GM19397 (cell line): ENCODE measurements around the gene PRRT1B.
A peak's percentile ranks its signal among the peaks of the same experiment; 100 is the strongest.
"Not testable (repeated sequence)": the region's sequence is repeated elsewhere in the genome, so short reads cannot be mapped to it uniquely, and the experiment has no call there.

Source experiments
- ATAC-seq: cut with Tn5 transposase; IDR thresholded peaks from one replicate; pipeline ENCODE4 v1.9.1; 2021; ENCODE audit warnings: mild to moderate bottlenecking, moderate library complexity; ENCODE audit not compliant: unreplicated experiment

PRRT1B gene

DNA sequence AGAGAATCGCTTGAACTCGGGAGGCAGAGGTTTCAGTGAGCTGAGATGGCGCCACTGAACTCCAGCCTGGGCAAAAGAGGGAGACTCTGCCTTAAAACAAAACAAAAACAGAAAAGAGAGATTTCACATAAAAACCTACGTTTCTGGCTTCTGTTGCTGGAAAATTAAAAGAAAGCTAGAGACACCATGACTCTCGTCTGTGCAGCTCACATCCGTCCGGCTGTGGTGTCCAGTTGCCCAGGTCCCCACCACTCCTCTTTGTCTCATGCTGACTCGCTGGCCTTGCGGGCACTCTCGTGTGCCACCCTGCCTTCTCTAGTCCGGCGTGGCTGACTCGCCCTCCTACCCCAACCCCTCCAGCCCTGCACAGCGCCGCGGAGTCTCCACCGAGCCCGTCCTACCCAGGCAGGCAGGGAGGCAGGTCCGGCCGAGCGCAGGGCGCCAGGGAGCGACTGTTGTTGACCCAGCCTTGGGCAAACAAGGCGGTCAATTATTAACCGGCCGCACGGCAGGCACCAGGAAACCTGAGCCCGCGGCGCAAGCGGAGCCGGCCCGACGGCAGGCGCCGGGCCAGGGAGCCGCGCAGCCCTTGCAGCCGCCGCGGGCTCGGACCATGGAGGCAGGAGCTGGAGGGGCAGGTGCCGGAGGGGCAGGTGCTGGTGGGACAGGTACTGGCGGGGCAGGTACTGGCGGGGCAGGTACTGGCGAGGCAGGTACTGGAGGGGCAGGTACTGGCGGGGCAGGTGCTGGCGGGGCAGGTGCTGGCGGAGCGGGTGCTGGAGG is at the start of gene PRRT1B:
PRRT1B (plus strand) TSS at position 521 of the 783 bp plus-strand sequence; CDS start at position 614, 93 bp downstream.
- no peak for ATAC-seq

DNA sequence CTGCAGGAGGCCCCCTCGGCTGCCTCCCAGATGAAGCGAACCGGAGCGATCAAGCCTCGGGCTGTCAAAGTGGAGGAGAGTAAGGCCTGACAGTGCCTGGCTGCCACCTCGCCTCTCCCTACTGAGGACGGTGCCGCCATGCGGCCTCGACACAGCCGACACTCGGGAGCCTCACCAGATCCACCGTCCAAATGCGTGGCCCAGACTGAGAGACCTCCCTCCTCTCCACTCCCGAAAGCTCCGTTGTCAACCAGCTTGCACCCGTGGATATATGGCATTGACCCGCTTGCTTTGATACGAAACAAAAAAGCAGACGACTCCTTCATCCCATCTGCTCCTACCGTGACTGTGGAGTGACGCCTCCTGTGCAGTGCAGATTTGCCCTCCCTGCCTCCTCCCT is 49.5 kb upstream of the PRRT1B start:
- ATAC-seq = no peak

DNA sequence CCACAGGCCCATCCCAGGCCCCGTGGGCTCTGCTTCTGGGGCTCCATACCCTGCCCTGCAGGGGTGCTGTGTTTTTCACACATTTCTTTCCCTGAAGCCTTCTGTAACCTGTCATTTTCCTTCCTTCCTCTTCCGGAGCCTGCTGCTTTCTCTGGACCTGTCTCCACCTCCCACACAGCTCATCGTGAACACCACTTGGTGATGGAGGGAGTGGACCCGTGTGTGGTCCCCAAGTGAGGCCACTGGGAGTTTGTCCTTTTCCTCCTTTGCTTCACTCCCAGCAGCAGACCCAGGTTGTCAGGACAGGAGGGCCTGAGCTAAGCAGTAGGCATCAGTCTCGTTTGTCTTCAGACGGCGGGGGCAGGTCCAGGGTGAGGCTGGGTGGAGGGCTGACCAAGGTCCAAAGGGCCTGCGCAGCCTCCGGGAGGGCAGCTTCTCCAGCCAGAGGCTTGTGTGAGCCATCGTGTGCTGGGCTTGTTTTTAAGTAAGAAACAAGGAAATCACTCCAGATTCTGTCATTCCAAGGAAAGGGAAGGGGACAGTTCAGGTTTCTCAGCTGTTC is 48.4 kb upstream of the PRRT1B start:
- no peak for ATAC-seq

DNA sequence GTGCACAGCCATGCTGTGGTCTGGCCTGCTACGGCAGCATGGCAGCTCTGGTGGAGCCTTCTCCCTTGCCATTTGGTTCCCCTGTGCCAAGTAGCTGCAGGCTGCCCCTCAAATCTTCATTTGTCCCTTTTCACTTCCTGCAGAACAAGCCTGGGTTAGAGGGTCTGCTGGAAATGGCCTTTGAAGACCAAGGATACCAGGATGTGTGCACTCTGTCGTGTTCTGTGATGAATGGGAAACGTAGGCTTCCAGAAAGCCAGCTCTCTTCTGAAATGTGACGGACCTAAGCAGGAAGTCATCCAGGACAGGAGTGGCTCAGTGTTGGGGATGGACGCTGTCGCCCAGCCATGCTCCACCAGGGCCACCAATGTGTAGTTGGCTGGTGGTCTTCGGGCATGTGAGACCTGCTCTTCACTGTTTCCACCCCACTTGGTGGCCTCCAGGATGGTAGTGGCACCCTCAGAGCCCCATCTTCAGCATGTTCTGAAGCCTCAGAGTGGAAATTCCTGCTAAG is 46.0 kb upstream of the PRRT1B start:
- no peak for ATAC-seq

DNA sequence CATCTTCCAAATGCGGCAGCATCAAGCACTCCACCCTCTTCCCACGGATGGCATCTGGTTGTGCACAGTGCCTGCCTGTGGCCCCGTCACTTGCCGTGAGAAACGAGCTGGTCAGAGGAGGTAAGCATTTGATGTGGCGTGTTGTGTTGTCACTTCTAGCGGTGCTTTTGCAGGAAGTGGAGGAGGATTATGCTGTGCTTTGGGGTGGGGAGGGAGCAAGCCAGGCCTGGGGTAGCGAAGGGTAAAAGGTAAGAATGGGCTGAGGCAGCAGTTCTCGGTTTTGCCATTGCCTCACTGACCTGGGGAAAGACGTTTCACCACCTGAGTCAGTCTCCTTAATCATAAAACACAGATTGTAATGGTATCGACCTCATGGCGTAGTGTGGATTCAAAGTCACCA is 44.9 kb upstream of the PRRT1B start:
- ATAC-seq = no peak

DNA sequence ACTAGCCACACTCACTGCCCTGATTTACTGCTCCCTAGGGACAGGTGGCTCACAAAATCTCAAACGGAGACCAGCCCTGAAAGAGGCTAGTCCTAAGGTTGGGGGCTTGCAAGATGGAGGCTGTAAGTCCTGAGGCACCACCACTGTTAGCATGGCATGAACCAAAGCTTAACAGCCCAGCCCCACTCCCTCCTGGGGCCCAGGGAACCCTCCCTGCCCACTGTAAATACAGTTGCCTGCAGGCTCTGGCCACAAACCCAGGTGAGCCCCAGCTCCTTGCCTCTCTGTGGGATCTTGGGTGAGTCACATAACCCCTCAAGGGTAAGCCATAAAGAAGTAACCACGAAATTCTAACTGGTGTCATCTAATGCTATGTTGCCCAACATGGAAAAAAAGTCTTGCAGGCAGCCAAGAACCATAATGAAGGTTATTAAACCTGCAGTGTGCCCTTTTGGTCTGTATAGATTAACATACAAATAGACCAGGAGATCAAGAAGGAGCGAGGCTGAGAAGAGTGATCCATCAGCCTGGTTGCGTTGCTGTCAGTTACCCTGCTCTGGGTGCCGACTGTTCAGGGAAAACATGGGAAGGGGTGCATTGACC is 44.3 kb upstream of the PRRT1B start:
- no peak for ATAC-seq

DNA sequence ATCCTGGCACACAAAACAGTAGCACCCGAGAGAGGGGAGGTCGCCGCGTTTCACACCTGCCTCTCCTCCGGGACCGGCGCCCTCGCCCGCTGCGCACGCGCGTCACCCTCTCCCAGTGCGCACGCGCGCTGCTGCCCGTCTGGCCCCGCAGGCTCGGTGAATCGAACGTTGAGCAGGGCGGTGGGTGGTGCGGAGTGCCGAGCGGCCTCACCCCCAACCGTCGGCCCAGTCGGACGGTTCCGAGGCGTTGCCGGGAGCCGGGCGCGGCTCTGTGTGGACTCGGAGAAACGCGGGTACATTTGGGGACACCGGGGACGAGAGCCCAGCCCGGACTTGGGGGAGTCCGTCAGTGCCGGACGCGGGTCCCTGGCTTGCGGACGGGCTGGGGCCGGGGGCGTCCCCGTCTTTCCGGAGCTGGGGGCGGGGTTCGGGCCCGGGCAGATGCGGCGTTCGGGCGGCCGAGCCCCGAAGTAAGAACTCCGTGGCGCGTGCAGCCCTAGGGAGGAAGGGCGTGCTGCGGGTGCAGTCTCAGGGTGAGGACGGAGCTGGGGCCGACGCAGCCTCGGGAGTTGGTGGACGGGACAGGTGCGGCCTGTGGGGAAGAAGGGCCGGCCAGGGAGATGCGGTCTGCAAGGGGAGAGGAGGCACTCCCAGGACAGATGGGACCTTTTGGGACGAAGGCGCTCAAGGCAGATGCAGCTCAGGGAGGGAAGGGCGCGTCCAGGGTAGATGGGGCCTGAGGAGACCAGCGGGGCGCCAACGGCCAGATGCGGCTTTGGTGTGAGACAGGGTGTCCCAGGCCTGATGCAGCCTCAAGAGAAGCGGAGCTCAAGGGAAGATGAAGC is 42.3 kb upstream of the PRRT1B start, which contains the start of gene POMT1:
POMT1 (plus strand) TSS at position 138 of the 845 bp plus-strand sequence. CDS start 1,301 bp downstream, outside the sequence.
- ATAC-seq = peak; percentile 84

DNA sequence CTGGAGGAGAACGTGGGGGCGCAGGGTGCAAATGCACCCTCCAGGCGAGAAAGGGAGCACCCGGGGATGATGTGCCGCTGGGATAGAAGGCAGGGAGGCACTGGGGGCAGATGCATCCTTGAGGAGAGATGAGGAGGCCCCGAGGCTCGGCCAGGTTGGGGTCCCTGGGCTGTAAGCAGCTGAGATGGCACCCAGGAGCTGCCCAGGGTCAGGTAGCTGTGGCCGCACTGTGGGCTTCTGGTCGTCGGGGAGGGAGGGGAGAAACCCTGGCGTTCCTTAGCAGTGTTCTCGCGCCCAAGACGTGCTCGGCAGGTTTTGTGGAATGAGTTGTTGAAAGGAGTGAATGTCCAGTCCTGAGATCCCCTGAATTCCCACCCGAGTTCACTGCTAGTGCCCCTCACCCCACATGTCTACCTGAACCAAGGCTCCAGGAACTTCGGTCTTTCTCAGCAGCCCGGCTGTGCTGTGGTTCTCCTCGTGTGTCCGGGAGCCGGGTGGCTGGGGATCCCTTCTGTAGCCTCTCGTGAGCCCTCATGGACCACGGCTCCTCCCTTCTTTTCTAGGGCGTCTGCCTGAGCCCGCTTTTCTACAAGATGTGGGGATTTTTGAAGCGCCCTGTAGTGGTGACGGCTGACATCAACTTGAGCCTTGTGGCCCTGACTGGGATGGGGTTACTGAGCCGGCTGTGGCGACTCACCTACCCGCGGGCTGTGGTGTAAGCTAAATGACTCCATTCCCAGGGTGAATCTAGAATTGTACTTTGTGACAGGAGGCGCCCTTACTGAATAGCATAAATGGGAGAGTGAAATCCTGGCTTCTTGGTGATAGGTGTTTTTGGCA is 41.5 kb upstream of the PRRT1B start:
- no peak for ATAC-seq

DNA sequence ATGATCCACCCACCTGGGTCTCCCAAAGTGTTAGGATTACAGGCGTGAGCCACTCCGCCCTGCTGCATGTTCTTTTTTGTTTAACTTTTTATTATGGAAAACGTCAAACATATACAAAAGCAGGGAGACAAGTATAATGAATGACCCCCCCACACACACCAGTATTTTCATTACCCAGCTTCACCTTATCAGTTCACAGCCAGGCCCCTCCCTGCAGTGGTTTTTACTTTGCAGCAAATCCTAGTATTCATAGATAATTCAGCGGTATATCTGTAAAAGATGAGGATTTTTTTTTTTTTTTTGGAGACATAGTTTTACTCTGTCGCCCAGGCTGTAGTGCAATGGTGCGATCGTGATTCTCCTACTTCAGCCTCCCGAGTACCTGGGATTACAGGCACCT is 40.3 kb upstream of the PRRT1B start:
- ATAC-seq = no peak

DNA sequence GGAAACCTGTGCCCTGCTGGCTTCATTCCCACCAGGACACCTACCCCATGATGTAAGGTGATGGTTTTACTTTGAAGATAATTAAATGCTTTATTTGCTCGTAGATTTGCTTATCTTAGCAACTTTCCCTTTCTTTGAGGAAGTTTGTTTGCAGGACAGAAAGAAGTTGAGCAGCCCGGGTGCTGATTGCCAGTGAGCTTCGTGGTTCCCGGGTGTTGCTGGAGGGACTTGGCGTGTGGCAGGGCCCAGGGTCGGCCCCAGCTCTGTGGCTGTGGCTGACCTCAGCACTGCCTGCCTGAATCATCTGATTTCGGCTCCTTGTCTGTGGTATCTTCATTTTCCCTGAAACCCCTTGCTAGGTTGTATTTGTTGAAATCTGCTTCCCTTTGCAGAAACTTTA is 33.9 kb upstream of the PRRT1B start:
- no peak for ATAC-seq

DNA sequence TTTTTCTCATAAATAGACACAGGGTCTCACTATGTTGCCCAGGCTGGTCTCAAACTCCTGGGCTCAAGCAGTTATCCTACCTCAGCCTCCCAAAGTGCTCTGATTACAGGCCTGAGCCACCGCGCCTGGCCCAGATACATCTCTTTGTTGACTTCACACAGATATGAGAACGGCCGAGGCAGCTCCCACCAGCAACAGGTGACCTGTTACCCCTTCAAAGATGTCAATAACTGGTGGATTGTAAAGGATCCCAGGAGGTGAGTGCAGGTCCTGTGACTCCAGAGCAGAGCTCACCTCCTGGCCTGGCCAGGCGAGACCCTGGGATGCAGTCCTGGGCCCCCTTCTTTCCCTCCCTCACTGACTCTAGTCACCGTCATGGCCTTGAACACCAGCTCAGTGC is 33.4 kb upstream of the PRRT1B start:
- ATAC-seq = no peak

DNA sequence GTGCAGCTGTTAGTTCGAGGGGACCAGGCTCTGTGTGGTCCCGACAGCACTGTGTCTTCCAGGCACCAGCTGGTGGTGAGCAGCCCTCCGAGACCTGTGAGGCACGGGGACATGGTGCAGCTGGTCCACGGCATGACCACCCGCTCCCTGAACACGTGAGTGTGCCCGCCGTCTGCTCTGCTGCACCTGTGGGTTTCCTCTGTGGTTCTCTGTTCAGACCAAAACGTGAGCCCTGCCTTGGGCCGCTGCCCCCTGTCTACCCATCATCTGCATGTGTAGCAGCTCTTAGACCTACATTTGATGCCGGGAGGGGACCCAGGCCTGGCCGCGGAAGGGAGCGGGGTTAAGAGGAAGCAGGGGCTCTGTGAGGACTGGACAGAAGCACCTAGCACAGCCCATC is 32.1 kb upstream of the PRRT1B start:
- no peak for ATAC-seq

DNA sequence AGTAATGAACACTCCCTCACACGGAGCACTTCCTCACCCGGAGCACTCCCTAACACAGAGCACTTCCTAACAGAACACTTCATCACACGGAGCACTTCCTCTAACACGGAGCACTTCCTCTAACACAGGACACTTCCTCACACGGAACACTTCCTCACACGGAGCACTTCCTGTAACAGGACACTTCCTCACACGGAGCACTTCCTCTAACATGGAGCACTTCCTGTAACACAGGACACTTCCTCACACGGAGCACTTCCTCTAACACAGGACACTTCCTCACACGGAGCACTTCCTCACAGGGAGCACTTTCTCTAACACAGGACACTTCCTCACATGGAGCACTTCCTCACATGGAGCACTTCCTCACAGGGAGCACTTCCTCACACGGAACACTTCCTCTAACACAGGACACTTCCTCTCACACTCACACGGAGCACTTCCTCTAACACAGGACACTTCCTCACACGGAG is 29.7 kb upstream of the PRRT1B start:
- not testable (repeated sequence) for ATAC-seq

DNA sequence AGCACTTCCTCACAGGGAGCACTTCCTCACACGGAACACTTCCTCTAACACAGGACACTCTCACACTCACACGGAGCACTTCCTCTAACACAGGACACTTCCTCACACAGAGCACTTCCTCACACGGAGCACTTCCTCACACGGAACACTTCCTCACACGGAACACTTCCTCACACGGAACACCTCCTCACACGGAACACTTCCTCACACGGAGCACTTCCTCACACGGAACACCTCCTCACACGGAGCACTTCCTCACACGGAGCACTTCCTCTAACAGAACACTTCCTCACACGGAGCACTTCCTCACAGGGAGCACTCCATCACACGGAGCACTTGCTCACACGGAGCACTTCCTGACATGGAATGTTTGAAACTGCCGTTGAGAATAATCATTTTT is 29.2 kb upstream of the PRRT1B start:
- ATAC-seq = no peak

DNA sequence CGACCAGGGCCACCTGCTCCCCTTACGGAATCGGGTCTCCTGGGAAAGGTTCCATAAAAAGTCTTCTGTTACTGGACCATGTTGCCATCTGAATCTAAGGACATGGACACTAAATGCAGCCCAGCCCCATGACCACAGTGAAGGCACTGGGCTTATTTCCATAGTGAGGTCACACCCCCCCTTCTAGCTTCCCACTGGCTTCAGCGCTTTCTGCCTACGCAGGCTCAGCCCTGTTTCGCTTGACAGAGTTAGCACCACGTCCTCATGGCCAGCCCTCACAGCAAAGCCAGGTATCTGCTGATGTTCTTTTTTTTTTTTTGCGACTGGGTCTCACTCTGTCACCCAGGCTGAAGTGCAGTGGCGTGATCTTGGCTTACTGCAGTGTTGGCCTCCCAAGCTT is 28.4 kb upstream of the PRRT1B start:
- no peak for ATAC-seq

DNA sequence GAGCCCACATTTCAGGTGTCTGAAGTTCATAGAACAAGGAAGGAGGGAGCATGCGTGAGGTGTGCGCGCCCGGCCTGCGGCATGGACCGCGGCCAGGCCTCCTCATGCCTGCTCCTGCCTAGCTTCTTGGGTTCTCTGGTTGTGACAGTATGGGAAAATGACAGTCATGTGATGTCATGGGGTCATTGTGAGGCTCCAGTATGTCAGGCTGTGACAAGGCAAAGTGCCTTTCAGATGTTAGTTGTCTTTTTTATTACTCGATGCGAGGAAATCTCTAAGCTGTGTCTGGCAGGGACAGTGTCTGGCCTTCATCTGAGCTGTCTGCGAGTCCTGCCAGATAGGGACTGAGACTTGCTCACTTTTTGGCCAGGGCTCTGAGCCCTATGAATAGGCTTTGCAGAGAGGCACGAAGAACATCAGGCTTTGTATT is 27.5 kb upstream of the PRRT1B start:
- ATAC-seq = no peak

DNA sequence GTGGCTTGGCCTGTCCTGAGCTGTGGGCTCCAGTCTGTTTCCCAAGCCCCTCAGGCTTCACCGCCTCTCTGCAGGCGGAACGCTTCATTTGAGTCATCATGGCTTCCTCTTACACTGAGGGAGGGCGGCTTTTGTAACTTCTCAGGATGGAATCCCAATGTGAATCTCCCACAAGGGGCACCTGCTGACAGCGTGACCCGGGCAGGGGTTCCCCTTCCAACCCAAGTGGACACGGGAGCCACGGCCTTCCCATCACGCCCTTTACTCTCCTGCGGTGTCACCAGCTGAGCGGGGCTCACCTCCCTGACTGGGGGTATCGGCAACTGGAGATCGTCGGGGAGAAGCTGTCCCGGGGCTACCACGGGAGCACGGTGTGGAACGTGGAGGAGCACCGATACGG is 26.8 kb upstream of the PRRT1B start:
- no peak for ATAC-seq

DNA sequence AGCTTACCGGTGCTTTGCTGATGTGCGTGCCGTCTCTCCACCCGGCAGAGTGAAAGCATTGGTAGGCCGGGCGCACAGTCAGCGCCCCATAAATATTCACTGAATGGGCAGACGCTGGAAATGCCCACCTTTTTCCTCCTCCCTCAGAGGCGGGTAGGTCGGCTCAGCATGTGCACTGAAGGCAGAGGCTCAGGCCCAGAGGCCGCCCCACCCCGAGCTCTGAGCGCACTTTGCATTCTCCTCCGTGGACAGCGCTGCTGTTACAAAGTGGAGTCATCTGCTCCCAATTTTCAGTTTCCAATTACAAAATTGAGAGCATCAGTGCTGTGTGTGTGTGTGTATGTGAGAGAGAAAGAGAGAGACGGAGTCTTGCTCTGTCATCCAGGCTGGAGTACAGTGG is 24.8 kb upstream of the PRRT1B start:
- no peak for ATAC-seq

DNA sequence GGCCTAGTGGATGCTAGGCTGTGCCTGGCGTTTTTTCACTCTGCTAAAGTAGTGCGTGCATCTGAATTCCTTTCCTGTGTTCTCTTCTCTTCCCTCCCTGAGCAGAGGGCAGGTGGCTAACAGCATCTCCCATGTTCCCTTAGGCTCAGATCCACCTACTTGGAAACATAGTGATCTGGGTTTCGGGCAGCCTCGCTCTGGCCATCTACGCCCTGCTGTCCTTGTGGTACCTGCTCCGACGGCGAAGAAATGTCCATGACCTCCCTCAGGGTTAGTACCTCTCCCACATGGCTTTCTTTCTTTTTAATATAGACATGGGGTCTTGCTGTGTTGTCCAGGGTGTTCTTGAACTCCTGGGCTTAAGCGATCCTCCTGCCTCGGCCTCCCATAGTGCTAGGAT is 24.1 kb upstream of the PRRT1B start:
- no peak for ATAC-seq

DNA sequence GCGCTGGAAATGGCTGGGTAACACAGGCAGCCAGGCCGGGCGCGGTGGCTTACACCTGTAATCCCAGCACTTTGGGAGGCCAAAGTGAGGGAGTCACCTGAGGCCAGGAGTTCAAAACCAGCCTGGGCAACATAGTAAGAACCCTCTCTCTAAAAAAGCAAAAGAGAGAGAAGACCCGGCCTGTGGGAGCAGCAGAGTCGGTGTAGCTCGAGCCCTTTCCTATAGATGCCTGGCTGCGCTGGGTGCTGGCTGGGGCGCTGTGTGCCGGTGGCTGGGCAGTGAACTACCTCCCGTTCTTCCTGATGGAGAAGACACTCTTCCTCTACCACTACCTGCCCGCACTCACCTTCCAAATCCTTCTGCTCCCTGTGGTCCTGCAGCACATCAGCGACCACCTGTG is 23.5 kb upstream of the PRRT1B start:
- no peak for ATAC-seq
